ENCODE results near the gene SEZ6L.

DNA sequence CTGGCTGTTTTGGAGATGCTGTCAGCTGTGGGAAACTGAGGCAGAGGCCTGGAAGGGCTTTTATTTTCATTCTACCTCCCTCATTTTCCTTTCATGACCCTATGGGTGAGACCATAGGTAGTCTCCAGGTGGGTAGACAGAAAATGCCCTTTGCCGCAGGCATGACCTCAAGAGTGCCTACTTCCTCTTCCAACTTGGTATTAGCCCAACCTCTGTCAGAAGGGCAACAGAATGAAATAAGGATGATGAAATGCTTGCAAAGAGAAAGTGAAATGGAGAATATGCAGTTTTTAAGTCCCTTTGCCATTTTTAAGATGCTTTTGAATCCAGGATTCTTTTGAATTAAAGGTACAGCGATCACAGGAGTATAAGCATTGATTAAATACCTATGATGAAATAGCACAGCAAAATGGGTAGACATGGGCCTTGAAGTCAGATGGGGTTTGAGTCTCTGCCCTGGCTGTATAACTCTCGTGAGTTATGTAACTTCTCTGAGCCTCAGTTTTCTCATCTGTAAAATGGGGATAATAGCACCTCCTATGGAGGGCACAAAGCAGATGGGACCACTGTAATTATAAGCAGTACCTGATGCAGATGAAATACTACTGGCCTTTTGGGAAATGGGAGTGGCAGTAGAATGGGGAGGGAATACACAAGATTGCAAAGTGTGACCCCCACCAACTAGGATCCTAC is 263.5 kb downstream of the SEZ6L start:
- TF ChIP-seq, protein P1, sequence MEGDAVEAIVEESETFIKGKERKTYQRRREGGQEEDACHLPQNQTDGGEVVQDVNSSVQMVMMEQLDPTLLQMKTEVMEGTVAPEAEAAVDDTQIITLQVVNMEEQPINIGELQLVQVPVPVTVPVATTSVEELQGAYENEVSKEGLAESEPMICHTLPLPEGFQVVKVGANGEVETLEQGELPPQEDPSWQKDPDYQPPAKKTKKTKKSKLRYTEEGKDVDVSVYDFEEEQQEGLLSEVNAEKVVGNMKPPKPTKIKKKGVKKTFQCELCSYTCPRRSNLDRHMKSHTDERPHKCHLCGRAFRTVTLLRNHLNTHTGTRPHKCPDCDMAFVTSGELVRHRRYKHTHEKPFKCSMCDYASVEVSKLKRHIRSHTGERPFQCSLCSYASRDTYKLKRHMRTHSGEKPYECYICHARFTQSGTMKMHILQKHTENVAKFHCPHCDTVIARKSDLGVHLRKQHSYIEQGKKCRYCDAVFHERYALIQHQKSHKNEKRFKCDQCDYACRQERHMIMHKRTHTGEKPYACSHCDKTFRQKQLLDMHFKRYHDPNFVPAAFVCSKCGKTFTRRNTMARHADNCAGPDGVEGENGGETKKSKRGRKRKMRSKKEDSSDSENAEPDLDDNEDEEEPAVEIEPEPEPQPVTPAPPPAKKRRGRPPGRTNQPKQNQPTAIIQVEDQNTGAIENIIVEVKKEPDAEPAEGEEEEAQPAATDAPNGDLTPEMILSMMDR (IDR thresholded peaks at IDR 0.05) = no peak
- no peak for TF ChIP-seq POLR2A (IDR thresholded peaks at IDR 0.05)
